NCI-H2227 (cell line): ENCODE results near the gene KLHL12.

Source experiments
- DNase-seq: peaks from one replicate; lab custom pipeline; 2025; ENCODE audit not compliant: unreplicated experiment; lab: John Stamatoyannopoulos, UW

Gene KLHL12

DNA sequence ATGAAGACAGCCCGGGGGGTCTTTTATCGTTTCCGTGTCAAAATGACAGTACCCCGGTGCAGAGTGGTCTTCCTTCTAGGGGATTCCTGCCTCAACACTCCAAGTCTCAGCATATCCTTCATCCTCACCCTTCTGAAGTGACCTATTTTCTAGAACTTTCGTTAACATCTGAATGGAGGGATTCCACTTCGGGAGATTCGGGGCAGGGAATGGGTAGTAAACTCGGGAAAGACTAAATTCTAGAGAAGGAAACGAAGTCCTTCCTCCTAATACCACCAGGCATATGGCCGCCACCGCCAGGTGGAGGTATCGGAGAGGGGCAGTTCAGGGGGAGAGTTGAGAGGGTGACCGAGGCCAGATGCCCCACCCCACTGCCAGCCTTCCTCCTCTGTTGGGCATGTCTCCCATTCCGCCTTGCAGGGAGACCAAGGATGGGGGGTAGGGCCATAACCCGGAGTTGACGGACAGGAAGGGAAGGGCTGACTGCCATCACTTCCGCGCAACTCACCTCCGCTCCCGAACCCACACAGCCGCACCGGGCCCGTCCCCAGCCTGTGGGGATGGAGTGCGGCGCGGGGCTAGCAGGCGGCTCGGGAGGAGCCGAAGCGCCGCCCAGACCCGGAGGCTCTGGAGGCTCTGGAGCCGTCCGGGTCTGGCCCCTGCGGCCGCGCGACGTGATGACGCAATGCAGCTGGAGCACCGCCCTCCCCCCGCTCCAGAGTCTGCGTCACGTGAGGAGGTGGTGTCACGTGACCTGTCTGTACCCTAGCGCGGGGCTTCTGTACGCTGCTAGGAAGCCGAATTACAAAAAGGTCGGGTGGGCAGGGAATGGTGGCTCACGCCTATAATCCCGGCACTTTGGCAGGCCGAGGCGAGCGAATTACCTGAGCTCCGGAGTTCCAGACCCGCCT is at the start of gene KLHL12:
KLHL12 (minus strand) TSS at position 654 of the 911 bp plus-strand sequence. CDS start 2,072 bp downstream, outside the sequence.
- DNase-seq, result peak; percentile 99

DNA sequence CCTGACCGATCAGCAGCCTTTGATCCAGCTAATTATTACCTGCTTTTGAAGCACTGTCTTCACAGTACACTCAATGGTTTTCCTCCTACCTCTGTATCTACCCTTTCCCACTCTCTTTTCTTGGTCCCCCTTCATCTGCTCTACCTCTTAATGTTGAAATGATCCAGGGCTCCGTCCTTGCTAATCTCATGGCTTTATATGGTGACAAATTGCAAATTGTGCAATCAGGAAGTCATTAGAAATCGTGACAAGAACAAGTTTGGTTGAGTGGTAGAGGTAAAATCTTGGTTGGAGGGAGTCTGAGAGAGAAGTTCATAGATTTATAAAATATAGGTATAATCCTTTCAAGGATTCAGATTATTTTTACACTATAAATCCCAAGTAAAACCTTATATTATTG is 49.6 kb upstream of the KLHL12 start:
- DNase-seq, result no peak

DNA sequence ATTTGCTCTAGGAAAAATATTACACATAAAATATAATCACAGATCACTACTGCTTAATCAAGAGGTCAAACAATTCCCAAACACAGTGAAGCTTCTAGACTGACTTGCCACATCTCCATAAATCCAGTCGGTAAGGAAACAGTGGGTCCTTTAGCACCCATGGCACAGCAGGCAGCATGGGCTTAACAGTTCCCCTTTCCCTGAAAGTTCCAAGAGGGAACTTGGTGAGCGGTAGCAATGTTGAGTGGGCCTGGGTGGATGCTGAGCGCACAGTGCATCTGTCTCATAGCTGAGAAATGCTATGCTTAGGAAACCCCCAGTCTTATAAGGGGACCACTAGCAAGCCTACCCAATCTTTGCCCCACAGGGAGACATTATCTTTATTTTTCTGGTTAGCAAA is 47.8 kb upstream of the KLHL12 start:
- no peak for DNase-seq

DNA sequence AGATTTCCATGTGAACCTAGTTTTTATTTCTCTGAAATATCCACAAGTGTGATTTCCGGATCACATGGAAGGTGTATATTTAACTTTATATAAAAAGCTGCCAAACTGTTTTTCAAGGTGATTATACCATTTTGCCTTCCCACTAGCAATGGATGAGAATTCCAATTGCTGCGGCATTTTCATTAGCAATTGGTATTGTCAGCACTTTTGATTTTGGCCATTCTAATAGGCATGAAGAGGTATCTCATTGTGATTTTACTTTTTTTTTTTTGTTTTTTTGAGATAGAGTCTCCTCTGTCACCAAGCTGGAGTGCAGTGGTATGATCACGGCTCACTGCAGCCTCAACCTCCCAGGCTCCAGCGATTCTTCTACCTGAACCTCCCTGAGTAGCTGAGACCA is 45.0 kb upstream of the KLHL12 start:
- DNase-seq, result no peak

DNA sequence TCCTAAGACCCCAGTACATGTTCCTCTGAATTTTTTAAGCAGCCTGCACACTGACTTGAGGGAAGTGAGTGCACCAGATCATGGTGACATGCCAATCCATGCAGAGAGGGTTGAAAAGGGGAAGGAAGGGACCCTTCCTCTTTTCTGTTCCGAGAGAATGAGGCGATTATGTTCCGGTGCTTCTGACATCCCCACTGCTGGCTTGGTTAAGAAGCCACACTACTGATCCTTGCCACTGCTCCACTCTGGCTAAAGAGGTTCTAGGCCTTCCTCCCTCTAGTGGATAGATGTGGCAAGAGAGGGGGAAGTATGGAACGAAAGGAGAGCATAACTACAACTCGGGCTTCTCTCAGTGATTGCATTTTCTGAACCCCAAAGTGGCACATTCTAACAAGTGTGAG is 41.9 kb upstream of the KLHL12 start:
- DNase-seq, result peak; percentile 76

DNA sequence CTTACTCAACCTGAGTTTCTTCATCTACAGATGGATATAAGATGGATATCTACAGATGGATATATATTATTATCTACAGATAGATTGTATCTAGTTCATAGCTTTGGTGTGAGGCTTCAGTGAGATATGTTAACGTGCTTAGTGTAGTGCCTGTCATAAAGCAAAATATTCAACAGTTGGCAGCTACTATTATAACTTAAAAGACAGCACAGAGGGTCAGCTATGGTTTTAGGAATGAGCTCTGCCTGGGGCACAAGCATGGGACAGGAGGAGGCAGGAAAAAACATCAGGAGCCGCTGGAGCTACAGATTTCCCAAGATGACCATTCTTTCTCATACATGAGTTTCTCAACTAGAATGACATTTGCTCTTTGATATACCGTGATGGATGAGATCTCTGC is 41.3 kb upstream of the KLHL12 start:
- no peak for DNase-seq

DNA sequence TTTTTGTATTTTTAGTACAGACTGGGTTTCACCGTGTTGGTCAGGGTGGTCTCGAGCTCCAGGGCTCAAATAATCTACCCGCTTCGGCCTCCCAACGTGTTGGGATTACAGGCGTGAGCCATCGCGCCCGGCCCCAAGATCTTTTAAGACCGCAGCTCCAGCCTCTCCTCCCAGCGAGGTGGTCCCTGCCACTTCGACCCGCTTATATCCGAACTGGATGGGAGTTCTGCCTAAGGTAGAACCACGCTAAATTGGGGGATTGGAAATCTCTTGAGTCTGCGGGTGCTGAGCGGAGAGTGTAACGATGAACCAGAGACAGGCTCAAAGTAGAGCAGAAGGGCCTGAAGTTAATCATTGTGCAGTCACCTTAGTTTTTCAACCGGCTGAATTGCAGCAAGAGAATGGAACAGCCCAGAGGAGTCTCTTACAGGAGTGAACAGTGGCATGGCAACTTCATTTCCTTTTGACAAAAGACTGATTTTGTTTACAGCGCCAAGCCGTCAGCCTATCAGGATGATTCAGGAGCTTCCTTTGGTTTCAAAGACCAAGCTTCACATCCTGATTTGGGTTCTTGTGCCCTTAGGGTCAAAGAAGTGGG is 40.7 kb upstream of the KLHL12 start:
- DNase-seq, result peak; percentile 44

DNA sequence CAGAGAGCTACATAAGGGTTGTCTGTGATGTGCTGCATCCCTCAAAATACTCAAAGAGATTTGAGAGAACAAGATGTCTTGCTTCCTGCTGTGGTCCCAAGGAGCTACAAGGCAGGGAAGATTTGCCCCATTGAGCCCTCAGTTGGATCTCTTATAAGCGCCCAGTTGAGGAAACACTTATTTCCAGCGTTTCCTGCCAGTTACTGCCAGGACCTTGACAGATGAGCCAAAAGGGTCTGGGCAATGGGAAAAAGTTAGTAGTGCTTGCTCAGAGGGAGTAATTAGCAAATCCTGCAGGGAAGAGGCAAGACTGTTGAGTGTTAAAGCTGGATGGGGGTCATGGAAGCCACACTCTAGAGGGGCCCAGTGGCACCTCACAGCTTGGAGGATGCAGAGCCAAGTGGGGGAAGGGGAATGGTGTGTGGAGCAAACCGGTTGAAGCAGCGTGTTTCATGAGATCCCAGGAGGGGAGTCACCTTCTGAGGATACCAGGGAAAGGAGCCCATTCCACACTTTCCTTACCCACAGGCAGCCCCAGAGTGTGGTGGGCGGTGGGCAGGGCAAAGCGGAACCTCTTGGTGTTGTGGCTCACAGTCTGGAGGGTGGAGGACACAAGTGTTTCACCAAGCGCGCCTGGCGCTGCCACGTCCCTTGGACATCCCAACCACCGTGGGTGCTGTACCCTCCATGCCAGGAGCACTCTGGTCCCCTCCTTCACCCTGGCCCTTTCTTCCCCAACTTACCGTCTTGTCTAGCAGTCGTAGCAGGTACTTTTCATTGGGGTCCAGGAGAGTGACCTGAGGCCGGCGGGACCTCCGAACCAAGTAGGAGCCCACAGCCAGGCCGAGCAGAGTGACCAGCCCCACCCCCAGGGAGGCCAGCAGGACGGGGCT is 39.2 kb upstream of the KLHL12 start:
- DNase-seq, result no peak

DNA sequence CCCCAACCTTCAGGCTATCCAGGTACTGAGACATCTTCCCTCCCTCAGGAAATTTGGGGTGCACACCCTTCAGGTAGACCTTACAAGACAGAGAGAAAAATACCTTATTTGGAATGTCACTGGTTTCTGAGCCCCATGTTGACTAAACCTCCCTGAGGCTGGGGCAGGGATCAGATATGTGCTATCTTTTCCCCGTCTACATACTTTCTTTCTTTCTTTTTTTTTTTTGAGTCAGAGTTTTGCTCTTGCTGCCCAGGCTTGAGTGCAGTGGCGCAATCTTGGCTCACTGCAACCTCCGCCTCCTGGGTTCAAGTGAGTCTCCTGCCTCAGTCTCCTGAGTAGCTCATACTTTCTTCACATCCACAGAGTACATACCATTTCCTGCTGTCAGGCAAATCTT is 38.4 kb upstream of the KLHL12 start:
- DNase-seq, result no peak

DNA sequence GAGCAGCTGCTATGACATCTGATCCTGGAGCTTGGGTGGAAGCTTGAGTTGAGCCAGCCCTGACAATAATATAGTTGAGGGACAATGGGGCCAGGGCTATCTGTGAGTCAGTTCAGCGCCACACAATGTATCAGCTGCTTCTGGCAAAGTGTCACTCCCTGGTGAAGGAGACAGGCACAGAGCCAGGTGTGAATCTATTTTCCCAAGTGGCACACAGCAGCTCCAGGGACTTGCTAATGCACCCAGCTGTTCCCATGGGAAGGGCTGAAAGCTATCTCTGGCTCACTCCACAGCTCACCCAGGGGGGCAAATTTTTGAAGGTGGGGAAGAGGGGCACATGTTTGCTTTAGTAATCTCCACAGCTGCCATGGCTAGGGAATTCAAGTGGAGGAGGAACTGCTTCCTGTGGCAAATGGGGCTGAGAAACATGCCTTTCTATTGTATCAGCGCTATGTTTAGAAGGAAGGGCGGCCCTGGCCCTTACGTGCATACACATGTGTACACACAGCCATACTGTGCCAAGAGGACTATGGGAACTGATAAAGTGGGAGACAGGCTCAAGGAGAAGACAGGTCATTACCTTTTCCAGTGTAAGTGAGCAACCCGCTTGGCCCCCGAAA is 37.9 kb upstream of the KLHL12 start:
- DNase-seq, result no peak

DNA sequence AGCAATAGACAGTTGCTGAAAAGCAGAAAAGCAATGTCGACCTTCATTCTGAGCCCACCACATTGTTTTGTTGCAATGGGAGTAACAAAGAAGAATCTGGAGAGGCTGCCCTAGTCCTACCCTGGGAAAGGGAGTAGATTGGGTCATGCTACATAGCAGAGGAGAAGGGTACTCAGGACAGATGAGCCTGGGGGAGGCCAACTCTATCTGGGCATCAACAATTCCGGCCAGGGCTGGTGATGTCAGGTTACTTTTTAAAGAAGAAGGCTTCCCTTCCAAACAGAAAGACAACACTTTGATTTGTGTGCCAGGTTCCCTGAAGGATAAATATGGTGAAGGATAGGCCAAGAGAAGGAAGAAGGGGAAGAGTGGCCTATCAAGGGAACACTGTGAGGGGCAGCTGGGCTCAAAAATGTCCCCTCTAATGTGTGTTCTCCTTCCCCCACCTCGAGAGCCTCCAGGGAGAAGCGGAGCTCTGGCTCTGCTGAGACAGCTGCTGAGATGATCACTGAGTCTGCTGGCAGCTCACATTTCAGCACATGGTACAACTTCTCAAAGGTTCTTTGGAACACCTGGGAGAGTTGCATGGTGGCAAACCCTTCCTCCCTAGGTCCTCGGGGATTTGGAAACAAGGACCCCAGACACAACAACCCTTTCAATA is 34.3 kb upstream of the KLHL12 start:
- DNase-seq, result no peak

DNA sequence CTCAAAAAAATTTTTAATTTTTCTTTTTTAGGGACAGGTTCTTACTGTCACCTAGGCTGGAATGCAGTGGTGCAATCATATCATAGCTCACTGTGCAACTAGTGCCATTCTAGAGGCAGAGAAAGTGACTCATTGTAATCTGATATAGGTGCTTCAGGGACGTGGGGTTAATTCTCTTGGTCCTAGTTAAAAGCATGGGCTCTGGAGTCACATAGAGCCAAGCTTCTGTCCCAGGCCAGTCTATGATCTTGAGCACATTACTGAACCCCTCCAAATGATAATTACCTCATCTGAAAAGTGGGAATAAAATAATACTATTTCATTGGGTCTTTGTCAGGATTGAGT is 32.2 kb upstream of the KLHL12 start:
- no peak for DNase-seq

DNA sequence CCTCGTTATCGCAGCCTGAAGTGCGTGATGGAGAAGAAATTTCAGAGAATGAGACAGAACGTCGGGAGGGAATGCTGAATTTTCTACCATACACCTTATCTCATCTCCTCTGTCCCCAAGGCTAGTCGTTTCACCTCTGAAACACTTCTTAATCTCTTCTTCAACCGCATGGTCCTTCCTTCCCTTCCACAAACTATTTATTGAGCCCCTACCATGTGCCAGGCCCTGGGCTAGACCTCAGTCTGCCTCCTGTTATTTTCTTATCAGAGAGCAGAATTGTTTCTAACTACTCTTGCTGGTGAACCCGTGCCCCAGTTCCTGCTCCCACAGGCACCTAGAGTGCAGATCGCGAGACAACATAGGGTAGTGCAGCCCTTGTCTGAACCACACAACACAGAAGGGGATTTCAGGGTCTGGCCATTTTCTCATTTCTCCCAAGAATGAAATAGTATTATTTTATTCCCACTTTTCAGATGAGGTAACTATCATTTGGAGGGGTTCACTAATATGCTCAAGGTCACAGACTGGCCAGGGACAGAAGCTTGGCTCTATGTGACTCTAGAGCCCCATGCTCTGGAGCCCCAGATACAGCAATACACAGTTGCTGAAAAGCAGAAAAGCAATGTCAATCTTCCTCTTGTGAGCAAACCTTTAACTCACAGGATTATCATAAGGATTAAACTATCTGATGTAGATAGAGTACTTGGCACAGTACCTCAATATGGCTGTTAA is 31.7 kb upstream of the KLHL12 start:
- no peak for DNase-seq

DNA sequence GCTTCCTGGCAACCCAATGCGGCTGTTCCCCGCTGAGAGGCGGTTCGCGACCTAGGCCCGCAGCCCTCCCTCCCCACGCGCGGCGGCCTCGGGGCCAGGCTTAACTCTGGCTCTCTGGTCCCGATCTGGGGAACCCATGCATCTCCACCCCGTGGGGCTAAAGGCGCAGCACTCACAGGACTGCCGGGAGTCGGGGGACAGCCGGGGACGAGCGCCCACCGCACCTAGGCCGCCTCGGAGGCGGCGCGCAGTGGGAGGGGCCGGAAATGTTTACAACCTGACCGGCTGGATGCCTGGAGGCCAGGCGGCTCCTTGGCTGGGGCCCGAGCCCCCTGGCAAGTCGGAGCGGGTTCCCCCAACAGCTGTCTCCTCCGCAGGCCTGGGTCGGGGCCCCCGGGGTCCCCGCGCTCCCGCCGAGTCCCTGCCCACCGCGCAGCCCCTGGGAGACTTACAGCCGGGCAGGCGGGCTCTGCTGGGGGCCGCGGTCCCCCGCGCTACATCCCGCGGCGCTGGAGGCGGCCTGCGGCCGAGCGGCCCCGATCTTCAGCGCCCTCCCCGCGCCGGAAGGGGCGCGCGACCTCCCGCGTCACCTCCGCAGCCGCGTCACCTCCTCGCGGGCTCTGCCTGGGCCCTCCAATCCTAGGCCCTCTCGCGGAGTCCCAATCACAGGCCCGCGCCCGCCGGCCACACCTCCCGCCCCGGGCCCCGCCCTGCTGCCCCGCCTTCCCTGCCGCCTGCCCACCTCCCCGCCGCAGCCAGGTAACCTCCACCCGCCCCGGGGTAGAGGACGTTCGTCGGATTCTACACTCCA is 30.9 kb upstream of the KLHL12 start, which contains the start of gene ADIPOR1:
ADIPOR1 (minus strand) TSS at position 580 of the 811 bp plus-strand sequence. CDS start 7,242 bp downstream, outside the sequence.
- peak; percentile 92 for DNase-seq

DNA sequence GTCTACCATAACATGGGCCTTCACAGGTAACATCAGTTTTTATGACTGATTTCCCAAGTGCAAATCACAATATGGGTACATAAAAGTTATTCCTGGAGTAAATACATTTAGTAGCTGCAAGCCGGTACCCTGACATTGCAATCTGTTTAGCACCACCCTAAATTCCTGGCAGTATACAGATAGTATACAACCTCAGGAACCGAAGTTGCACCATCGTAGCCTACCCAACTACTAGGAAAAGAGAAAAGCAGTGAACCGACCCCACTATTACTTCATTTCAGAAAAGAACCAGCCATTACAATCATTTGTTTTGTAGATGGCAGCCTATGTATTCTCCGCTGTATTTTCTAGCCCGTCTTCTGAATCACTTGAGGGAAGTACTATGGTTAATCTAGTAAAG is 29.9 kb upstream of the KLHL12 start:
- no peak for DNase-seq

DNA sequence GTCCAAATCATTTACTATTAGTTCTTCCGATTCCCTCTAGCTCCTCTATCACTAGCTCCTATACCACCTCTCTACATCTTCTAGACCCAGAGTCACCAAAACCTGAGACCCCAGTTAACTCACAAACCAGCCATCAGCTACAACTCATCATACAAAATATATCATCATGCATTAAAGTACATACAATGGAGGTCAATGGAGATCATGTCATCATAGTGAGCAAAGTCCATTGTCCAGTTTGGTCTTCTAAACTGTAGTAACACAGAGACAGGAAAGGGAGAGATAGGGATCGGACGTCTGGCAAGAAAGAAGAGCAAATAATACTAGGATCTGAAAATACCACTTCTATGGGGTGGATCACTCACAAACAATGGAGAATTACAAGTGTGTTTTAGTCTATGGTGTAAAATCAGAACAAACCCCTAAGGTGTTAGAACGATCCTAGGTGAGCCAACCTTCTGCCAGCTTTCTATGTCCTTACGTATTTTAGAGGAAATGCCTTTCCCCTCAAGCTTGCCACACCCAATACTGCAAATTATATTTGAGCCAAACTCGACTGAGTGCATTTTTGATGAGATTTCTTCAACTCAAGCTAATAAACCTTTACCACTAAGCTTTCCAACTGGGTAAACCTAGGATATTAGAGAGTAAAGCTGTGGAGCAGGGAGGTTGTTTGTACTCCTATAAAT is 27.2 kb upstream of the KLHL12 start:
- no peak for DNase-seq

DNA sequence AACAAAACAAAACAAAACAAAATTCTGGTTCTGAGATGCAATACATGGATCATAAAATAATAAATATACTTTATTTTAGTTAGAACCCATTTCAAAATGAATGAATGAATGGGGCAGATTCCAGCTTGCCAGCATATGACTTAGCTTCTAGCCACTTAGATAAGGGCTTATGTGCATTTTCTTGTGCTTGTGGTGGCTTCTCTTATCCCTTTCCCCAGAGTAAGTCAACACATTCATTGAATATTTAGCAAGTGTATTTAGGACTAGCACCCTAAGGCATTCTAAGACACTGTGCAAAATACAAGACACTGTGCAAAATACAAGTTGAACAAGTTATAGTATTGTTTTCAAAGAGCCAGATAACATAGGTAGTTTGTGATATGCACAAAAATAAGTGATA is 26.4 kb upstream of the KLHL12 start:
- no peak for DNase-seq

DNA sequence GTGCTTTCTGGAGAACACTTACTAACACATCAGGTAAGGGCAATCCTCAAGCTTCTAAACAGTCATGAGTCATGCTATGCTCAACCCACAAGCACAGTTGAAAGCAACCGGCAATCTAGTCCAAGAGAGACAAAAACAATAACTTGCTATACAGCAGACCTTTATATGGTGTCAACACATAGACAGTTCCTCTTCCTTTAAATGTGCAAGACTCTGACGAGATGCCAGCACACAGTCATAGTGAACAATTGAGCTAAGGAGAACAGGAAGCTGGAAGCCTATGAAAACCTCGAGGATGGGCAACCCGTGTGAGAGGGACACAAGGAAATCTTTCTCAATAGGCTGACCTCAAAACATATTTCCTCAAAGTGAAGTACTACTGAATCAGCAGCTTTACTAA is 25.8 kb upstream of the KLHL12 start:
- DNase-seq, result no peak
